ENCODE results near the gene PAOX. TPM values are rescaled to one million over a fixed set of nuclear protein-coding genes. Genes with fewer than 3 reads are reported as not detected.

Gene PAOX
- total RNA-seq, 1 donor from 2014 or later, result 6.3 TPM

DNA sequence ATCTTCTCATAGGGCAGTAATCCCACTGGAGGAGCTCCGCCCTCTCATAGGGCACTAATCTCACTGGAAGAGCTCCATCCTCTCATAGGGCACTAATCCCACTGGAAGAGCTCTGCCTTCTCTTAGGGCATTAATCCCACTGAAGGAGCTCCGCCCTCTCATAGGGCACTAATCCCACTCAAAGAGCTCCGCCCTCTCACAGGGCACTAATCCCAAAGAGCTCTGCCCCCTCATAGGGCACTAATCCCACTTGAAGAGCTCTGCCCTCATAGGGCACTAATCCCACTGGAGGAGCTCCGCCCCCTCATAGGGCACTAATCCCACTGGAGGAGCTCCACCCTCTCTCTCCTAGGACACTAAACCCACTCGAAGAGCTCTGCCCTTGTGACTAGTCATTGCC is 17.8 kb upstream of the PAOX start:
- no peak overlapping the region for H3K27ac Mint-ChIP-seq (ENCODE audit: unreplicated experiment)
- H3K4me3 Mint-ChIP-seq (ENCODE audit: unreplicated experiment), result no peak overlapping the region

DNA sequence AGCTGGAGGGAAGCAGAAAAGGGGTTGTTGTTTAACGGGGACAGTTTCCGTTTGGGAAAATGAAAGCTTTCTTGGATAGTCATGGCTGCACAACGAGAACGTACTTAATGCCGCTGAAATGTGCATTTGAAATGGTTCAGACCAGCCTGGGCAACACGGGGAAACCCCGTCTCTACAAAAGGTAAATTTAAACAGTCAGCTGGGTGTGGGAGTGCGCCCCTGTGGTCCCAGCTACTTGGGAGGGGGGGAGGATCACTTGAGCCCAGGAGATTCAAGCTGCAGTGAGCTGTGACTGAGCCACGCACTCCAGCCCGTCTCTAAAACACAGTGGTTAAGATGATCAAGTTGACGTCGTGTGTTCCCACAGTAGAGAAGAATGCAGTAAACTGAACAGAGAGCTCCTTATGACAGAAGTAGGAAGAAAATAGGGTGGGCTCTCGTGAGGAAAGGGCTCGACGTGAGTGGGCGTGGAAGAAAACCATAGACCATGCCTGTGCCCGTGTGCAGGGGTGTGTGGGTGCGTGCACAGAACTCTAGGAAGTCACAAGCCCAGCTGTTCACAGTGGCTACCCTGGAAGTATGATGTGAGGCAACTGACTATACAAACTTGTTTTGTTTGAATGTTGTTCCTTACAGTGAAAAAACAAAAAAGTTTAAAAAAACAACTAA is 17.2 kb upstream of the PAOX start:
- Mint-ChIP-seq H3K4me1 (ENCODE audit: low read depth) (no peaks in the 10 kb centered on the region), H3K36me3 (ENCODE audit: low read depth) (peaks cover 19% of the 10 kb centered on the region), H3K4me3 (ENCODE audit: unreplicated experiment) (no peak overlapping the region), H3K27me3 (ENCODE audit: low read depth) (no peaks in the 10 kb centered on the region), H3K9me3 (ENCODE audit: low read depth) (no peaks in the 10 kb centered on the region), H3K27ac (ENCODE audit: unreplicated experiment) (no peak overlapping the region)
- TF ChIP-seq, protein P1, sequence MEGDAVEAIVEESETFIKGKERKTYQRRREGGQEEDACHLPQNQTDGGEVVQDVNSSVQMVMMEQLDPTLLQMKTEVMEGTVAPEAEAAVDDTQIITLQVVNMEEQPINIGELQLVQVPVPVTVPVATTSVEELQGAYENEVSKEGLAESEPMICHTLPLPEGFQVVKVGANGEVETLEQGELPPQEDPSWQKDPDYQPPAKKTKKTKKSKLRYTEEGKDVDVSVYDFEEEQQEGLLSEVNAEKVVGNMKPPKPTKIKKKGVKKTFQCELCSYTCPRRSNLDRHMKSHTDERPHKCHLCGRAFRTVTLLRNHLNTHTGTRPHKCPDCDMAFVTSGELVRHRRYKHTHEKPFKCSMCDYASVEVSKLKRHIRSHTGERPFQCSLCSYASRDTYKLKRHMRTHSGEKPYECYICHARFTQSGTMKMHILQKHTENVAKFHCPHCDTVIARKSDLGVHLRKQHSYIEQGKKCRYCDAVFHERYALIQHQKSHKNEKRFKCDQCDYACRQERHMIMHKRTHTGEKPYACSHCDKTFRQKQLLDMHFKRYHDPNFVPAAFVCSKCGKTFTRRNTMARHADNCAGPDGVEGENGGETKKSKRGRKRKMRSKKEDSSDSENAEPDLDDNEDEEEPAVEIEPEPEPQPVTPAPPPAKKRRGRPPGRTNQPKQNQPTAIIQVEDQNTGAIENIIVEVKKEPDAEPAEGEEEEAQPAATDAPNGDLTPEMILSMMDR (IDR thresholded peaks at IDR 0.05), result no peak
- no peak for DNase-seq (ENCODE audit: low spot score)

More for the DNA sequence above, 17.8 kb upstream of the PAOX start:
- H3K4me1 Mint-ChIP-seq (ENCODE audit: low read depth), result no peaks in the 10 kb centered on the region
- no peaks in the 10 kb centered on the region for H3K27me3 Mint-ChIP-seq (ENCODE audit: low read depth)
- H3K9me3 Mint-ChIP-seq (ENCODE audit: low read depth), result no peaks in the 10 kb centered on the region
- TF ChIP-seq, protein P1 (IDR thresholded peaks at IDR 0.05), result no peak
- H3K36me3 Mint-ChIP-seq (ENCODE audit: low read depth), result peaks cover 19% of the 10 kb centered on the region
- no peak for DNase-seq (ENCODE audit: low spot score)

DNA sequence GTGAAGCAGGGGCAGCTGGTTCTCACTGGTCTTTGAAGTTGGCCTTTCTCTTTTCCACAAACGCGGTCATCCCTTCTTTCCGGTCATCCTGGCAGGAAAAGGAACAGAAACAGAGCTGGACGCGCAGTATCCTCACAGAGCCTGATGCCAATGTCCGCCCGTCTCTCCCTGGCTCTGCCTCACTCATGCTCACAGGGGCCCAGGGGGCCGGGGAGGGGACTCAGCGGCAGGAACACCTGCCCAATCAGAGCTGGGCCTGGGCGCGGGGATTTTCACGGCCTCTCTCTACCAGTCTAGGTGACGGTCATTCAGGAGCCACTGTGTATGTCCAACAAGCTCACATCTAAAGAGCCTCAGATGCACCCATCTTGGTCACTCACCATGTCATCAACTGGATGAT is 16.2 kb upstream of the PAOX start:
- TF ChIP-seq, protein P1 (IDR thresholded peaks at IDR 0.05), result no peak
- Mint-ChIP-seq H3K27ac (ENCODE audit: unreplicated experiment) (no peak overlapping the region), H3K4me3 (ENCODE audit: unreplicated experiment) (no peak overlapping the region), H3K4me1 (ENCODE audit: low read depth) (no peaks in the 10 kb centered on the region), H3K27me3 (ENCODE audit: low read depth) (no peaks in the 10 kb centered on the region), H3K9me3 (ENCODE audit: low read depth) (no peaks in the 10 kb centered on the region), H3K36me3 (ENCODE audit: low read depth) (peaks cover 21% of the 10 kb centered on the region)
- no peak for DNase-seq (ENCODE audit: low spot score)

DNA sequence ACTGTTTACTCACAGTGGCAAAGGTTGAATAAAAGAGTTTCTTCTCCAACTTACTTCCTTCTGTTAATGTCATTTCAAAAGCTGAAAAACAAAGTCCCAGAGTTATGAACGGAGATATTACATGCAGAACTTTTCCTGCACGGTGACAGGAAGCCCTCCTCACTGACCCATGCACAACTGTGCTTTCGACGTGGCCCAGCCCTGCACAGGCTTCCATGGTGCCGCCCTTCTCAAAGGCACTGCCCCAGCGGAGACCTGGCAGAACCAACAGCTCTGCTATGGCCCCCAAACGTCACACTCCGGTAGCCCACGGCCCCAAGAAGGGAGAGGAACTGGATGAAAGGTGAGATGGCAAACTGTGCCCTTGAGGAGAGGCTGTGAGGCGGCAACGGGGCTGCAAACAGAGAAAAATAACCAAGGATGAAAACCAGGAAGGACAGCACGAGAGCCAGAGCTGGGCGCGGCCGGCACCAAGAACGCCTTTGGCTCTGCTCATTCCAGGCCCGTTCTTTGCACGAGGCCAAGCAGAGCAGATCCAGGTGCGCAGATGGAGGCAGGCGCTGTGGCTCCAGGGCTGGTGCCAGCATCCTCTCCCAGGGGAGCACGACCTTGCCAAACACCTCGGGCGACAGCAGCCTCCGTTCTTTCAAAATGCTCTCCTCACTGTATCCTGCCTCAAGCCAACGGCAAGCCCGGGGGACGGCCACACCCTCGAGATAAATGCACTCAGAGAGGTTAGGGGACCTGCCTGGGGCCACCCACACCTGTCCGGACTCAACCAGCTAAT is 14.2 kb upstream of the PAOX start:
- no peak overlapping the region for H3K4me3 Mint-ChIP-seq (ENCODE audit: unreplicated experiment)
- H3K27ac Mint-ChIP-seq (ENCODE audit: unreplicated experiment), result no peak overlapping the region
- no peak for DNase-seq (ENCODE audit: low spot score)
- H3K4me1 Mint-ChIP-seq (ENCODE audit: low read depth), result no peaks in the 10 kb centered on the region
- H3K27me3 Mint-ChIP-seq (ENCODE audit: low read depth), result no peaks in the 10 kb centered on the region
- TF ChIP-seq, protein P1 (IDR thresholded peaks at IDR 0.05), result no peak
- peaks cover 29% of the 10 kb centered on the region for H3K36me3 Mint-ChIP-seq (ENCODE audit: low read depth)
- H3K9me3 Mint-ChIP-seq (ENCODE audit: low read depth), result no peaks in the 10 kb centered on the region

DNA sequence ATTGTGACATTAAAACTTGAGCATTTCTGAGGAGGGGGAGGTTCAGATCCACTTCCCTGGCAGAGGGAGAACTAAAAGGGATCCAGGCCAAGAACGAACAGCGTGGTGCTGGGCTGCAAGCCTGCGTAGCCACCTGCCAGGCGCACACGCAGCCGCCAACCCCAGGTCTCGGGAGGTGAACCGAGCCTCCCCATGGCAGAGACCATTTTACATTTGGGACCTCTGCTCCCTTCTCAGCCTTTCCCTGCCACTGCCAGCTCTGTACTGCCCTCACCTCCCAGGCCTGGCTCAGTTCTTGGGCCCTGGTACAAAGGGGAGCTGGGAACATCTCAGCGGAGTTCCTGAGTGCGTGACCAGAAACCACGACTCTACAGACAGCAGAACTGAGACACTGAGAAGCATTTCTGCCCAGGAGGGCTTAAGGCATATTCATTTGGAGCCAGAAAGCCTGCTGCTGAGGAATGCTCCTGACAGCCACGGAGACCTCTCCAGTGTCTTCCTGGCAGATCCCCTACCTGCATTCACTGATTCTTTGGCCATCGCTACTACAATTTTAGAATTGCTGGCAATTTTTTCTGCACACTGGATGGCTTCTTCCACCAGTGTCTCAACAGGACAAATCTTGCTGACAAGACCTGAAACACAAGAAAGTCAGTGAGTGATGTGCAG is 13.5 kb upstream of the PAOX start:
- TF ChIP-seq, protein P1 (IDR thresholded peaks at IDR 0.05), result no peak
- no peaks in the 10 kb centered on the region for H3K4me1 Mint-ChIP-seq (ENCODE audit: low read depth)
- H3K4me3 Mint-ChIP-seq (ENCODE audit: unreplicated experiment), result no peak overlapping the region
- H3K9me3 Mint-ChIP-seq (ENCODE audit: low read depth), result no peaks in the 10 kb centered on the region
- H3K36me3 Mint-ChIP-seq (ENCODE audit: low read depth), result peaks cover 30% of the 10 kb centered on the region
- no peak overlapping the region for H3K27ac Mint-ChIP-seq (ENCODE audit: unreplicated experiment)
- H3K27me3 Mint-ChIP-seq (ENCODE audit: low read depth), result no peaks in the 10 kb centered on the region
- DNase-seq (ENCODE audit: low spot score), result no peak

Measured in chondrocyte (in vitro differentiated cells).